Measurements from ENCODE around the gene UST.
"Not testable (repeated sequence)": the region's sequence is repeated elsewhere in the genome, so short reads cannot be mapped to it uniquely, and the experiment has no call there.

Gene UST

GRCh38 chr6:148868901-148869300, 122.1 kb downstream of the UST start:
- no peak for DNase-seq (ENCODE audit: low spot score)

GRCh38 chr6:148869585-148869984, 122.8 kb downstream of the UST start:
- no peak for DNase-seq (ENCODE audit: low spot score)

- no peak for DNase-seq (ENCODE audit: low spot score)
Measured at GRCh38 chr6:148873154-148873553, 126.3 kb downstream of the UST start.

- no peak for DNase-seq (ENCODE audit: low spot score)
Measured at GRCh38 chr6:148873868-148874267, 127.0 kb downstream of the UST start.

GRCh38 chr6:148874698-148875293, 128.0 kb downstream of the UST start:
- no peak for DNase-seq (ENCODE audit: low spot score)

GRCh38 chr6:148878683-148879082, 131.9 kb downstream of the UST start:
- no peak for DNase-seq (ENCODE audit: low spot score)

- not testable (repeated sequence) for DNase-seq (ENCODE audit: low spot score)
Measured at GRCh38 chr6:148880742-148881141, 133.9 kb downstream of the UST start.

GRCh38 chr6:148881593-148882311, 134.9 kb downstream of the UST start:
- DNase-seq (ENCODE audit: low spot score): no peak

- no peak for DNase-seq (ENCODE audit: low spot score)
Measured at GRCh38 chr6:148883270-148883669, 136.4 kb downstream of the UST start.

GRCh38 chr6:148884461-148884860, 137.6 kb downstream of the UST start:
- DNase-seq (ENCODE audit: low spot score): no peak

GRCh38 chr6:148885136-148885865, 138.5 kb downstream of the UST start:
- DNase-seq (ENCODE audit: low spot score): no peak

- no peak for DNase-seq (ENCODE audit: low spot score)
Measured at GRCh38 chr6:148885925-148886845, 139.4 kb downstream of the UST start.

GRCh38 chr6:148887181-148887580, 140.4 kb downstream of the UST start:
- no peak for DNase-seq (ENCODE audit: low spot score)

- no peak for DNase-seq (ENCODE audit: low spot score)
Measured at GRCh38 chr6:148888856-148889255, 142.0 kb downstream of the UST start.

- no peak for DNase-seq (ENCODE audit: low spot score)
Measured at GRCh38 chr6:148890096-148890495, 143.3 kb downstream of the UST start.

GRCh38 chr6:148890652-148891404, 144.0 kb downstream of the UST start:
- no peak for DNase-seq (ENCODE audit: low spot score)

- no peak for DNase-seq (ENCODE audit: low spot score)
Measured at GRCh38 chr6:148891405-148891783, 144.6 kb downstream of the UST start.

- DNase-seq (ENCODE audit: low spot score): no peak
Measured at GRCh38 chr6:148892247-148892646, 145.4 kb downstream of the UST start.

GRCh38 chr6:148893073-148893472, 146.2 kb downstream of the UST start:
- DNase-seq (ENCODE audit: low spot score): no peak

GRCh38 chr6:148893481-148893880, 146.7 kb downstream of the UST start:
- no peak for DNase-seq (ENCODE audit: low spot score)

GRCh38 chr6:148898376-148899014, 151.7 kb downstream of the UST start:
- DNase-seq (ENCODE audit: low spot score): no peak

Measured in HuH-7.5 (cell line).